Uterus (tissue), 4 donors: Measurements from ENCODE around the gene PGBD5. TPM values are rescaled to one million over a fixed set of nuclear protein-coding genes. Genes with fewer than 3 reads are reported as not detected.

Experiments used
- DNase-seq, 2 donors: peaks; one replicate each; pipeline ENCODE4 v3.0.0-alpha.2; 2019 to 2020
- H3K27ac ChIP-seq, 2 donors: fragments of 200-600 bp; sonication (generic); 1 replicate in 1 of 2; 2 replicates in 1 of 2; pipeline ENCODE4 v1.5.1; 2016 to 2018
- H3K27me3 ChIP-seq, 2 donors: fragments of 200-600 bp; sonication (generic); one replicate each; pipeline ENCODE4 v1.5.1; 2018 to 2019; ENCODE audit warnings: control low read depth in 1 of 2
- H3K36me3 ChIP-seq, 2 donors: fragments of 200-600 bp; sonication (generic); one replicate each; pipeline ENCODE4 v1.5.1; 2019; ENCODE audit warnings: control low read depth in 1 of 2
- H3K4me1 ChIP-seq, 2 donors: fragments of 200-600 bp; sonication (generic); one replicate each; pipeline ENCODE4 v1.5.1; 2018 to 2019; ENCODE audit warnings: control low read depth in 1 of 2
- H3K4me3 ChIP-seq, 2 donors: fragments of 200-600 bp; sonication (generic); 1 replicate in 1 of 2; 2 replicates in 1 of 2; pipeline ENCODE4 v1.5.1; 2018 to 2019; ENCODE audit warnings: mild to moderate bottlenecking in 1 of 2
- H3K9me3 ChIP-seq, 2 donors: fragments of 200-600 bp; sonication (generic); one replicate each; pipeline ENCODE4 v1.5.1; 2019; ENCODE audit warnings: control low read depth in 1 of 2
- POLR2A ChIP-seq, 2 donors: fragments of 450-650 bp; IDR thresholded peaks; one replicate each; pipeline ENCODE4 v1.6.1; 2016; ENCODE audit warnings: antibody characterized with exemption in 2 of 2, mild to moderate bottlenecking in 1 of 2, moderate library complexity in 1 of 2
- intact Hi-C: fragments of 100-400 bp; cut with DNase I; formaldehyde crosslinking; loops from one replicate; pipeline ENCODE4 v1.15.1; 2023; ENCODE audit warnings: low total_unique reads
- total RNA-seq, 4 donors: library from RNA; depleted of rRNA in 3 of 4; stranded (reverse); fragments of >200 nt in 3 of 4; gene quantifications; one replicate each; pipeline versions ENCODE4 v1.1.0 to v1.2.4, GENCODE V29; 2014 to 2023
- TF ChIP-seq, protein P1 (sequence below), 4 experiments: fragments of 200-600 bp in 2 of 4; fragments of 450-650 bp in 2 of 4; sonication (generic) in 2 of 4; IDR thresholded peaks; one replicate each; pipeline ENCODE4 v1.5.1; 2016 to 2019; ENCODE audit warnings: antibody characterized with exemption in 4 of 4, mild to moderate bottlenecking in 2 of 4, moderate library complexity in 1 of 4
- donor health status: DM: yes; HTN: yes; CAD: no.

PGBD5 gene
- total RNA-seq, 4 donors from 2014 or later, result under 0.01 to 0.69 (median 0.11) TPM

DNA sequence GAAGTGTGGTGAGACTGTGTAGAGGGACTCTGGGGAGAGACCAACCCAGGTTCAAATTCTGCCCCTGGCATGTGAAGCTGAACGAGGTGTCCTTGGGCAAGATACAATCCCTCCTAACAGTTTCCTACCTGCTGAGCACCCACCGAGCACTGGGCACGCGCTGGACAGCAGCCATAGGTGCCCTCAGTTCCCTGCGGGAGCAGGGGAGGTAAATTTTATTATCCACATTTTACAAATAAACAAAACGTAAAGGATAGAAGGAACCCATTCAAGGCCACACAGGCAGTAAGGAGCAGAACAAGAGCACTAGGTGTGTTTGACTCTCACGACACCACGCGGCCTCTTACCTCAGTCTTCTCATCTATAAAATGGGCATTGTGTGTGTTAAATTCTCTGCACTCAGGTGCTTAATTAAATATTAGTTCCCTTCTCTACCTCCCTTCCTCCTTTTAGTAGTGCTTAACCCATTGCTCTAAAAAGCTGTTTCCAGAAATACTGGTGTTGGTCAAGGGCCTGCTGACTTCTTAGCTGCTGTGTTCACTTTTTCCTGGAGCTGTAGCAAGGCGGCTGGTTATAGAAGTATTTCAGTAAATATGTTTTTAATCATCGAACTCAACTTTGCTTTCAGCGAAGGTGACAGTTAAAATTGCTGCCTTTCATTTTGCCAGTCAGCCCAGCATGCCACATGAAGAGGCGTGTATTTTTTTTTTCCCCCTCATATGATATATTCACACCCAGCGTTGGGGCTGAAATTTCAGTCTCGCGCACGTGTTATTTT is 41.6 kb downstream of the PGBD5 start:
- no peaks in the 10 kb centered on the region for H3K27me3 ChIP-seq
- DNase-seq, result no peak
- TF ChIP-seq POLR2A (IDR thresholded peaks at IDR 0.05), result no peak
- TF ChIP-seq, protein P1, sequence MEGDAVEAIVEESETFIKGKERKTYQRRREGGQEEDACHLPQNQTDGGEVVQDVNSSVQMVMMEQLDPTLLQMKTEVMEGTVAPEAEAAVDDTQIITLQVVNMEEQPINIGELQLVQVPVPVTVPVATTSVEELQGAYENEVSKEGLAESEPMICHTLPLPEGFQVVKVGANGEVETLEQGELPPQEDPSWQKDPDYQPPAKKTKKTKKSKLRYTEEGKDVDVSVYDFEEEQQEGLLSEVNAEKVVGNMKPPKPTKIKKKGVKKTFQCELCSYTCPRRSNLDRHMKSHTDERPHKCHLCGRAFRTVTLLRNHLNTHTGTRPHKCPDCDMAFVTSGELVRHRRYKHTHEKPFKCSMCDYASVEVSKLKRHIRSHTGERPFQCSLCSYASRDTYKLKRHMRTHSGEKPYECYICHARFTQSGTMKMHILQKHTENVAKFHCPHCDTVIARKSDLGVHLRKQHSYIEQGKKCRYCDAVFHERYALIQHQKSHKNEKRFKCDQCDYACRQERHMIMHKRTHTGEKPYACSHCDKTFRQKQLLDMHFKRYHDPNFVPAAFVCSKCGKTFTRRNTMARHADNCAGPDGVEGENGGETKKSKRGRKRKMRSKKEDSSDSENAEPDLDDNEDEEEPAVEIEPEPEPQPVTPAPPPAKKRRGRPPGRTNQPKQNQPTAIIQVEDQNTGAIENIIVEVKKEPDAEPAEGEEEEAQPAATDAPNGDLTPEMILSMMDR (IDR thresholded peaks at IDR 0.05), result no peak
- intact Hi-C loops, result no loop called here
- H3K36me3 ChIP-seq, result no peaks in the 10 kb centered on the region
- H3K27ac ChIP-seq, result no peak overlapping the region
- H3K9me3 ChIP-seq, result no peaks in the 10 kb centered on the region
- no peak overlapping the region for H3K4me3 ChIP-seq
- no peaks in the 10 kb centered on the region for H3K4me1 ChIP-seq

DNA sequence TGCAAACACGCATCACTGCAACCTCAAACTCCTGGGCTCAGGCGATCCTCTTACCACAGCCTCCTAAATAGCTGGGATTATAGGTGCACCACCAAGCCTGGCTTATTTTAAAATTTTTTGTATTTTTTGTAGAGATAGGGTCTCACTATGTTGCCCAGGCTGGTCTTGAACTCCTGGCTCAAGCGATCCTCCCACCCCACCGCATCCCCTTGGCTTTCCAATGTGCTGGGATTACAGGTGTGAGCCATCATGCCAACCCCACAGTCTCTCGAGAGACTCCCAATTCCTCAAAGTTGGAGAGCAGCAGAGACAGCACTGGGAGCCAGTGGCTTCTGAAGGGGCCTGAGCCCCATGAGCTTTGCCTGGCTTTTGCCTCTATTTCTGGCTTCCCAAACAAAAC is 42.7 kb downstream of the PGBD5 start:
- no peaks in the 10 kb centered on the region for H3K36me3 ChIP-seq
- no peaks in the 10 kb centered on the region for H3K4me1 ChIP-seq
- intact Hi-C loops, result no loop called here
- no peak for DNase-seq
- H3K9me3 ChIP-seq, result no peaks in the 10 kb centered on the region
- H3K4me3 ChIP-seq, result no peak overlapping the region
- TF ChIP-seq, protein P1 (IDR thresholded peaks at IDR 0.05), result no peak
- TF ChIP-seq POLR2A (IDR thresholded peaks at IDR 0.05), result no peak
- H3K27me3 ChIP-seq, result no peaks in the 10 kb centered on the region
- no peak overlapping the region for H3K27ac ChIP-seq

DNA sequence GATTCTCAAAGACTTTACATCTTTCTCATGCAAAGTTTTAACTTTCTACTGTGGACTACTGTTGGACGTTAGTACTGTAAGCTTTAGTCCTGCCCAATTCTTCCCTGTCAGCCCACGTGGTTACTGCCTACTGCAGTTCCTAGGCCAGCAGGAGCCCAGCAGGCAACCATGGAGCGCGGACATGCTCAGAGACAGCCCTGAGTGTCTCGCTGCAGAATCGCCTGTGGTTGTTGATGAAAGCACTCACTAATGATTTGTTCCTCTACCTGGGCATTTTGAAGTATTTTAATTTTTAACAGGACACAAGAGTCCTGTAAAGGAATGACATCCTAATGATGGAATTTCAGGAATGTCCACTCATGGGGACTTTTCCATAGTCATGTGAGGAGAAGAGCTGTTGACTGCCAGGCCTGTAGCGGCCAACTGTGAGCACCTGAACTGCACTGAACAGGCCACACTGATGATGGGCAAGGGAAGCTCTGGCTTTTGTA is 44.1 kb downstream of the PGBD5 start:
- Histone ChIP-seq H3K9me3 (no peaks in the 10 kb centered on the region), H3K36me3 (no peaks in the 10 kb centered on the region), H3K27me3 (no peaks in the 10 kb centered on the region), H3K27ac (no peak overlapping the region), H3K4me3 (no peak overlapping the region), H3K4me1 (no peaks in the 10 kb centered on the region)
- DNase-seq, result no peak
- TF ChIP-seq, protein P1 (IDR thresholded peaks at IDR 0.05), result no peak
- no peak for TF ChIP-seq POLR2A (IDR thresholded peaks at IDR 0.05)
- intact Hi-C loops, result no loop called here

DNA sequence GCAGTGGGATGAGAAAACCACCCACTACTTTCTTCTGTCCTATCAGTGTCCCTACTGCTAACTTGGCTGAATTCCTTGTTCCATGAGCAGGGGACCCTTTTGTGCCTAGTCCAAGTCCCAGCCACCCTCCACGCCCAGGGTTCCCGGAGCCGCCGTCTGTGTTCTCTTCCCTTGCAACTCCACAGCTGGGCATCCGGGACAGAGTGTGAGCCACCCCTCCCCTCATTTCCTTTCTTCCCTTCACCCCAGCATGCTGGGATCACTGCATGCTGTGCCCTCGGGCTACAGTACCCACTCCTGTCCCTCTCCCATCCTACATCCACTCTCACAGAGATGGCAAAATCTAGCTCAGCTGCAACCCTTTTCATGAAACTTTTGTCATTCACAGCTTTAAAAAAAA is 44.5 kb downstream of the PGBD5 start:
- no peak for TF ChIP-seq POLR2A (IDR thresholded peaks at IDR 0.05)
- TF ChIP-seq, protein P1 (IDR thresholded peaks at IDR 0.05), result no peak
- H3K27me3 ChIP-seq, result no peaks in the 10 kb centered on the region
- H3K4me1 ChIP-seq, result no peaks in the 10 kb centered on the region
- no peak overlapping the region for H3K27ac ChIP-seq
- intact Hi-C loops, result no loop called here
- H3K4me3 ChIP-seq, result no peak overlapping the region
- H3K9me3 ChIP-seq, result no peaks in the 10 kb centered on the region
- no peaks in the 10 kb centered on the region for H3K36me3 ChIP-seq
- DNase-seq, result no peak

DNA sequence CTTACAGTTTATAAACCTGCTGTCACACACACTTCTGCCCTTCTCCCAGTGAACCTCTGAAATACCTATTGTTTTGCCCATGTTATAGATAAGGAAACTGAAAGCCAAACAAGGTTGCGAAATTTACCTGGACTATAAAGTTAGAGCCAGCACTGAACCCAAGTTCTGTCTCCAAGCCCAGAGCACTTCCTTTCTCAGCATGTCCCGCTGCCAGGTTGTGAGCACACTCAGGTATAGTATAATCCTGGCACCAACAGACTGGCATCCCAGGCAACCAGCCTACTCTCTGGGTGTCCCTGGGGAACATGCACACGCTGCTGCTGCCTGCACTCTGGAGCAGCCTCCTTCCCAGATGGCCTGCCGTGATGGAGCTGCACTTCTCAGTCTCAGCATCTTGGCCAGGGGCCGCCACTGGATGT is 45.1 kb downstream of the PGBD5 start:
- Histone ChIP-seq H3K27ac (no peak overlapping the region), H3K4me1 (no peaks in the 10 kb centered on the region), H3K4me3 (no peak overlapping the region), H3K36me3 (no peaks in the 10 kb centered on the region), H3K9me3 (no peaks in the 10 kb centered on the region), H3K27me3 (no peaks in the 10 kb centered on the region)
- DNase-seq, result no peak
- TF ChIP-seq, protein P1 (IDR thresholded peaks at IDR 0.05), result no peak
- no peak for TF ChIP-seq POLR2A (IDR thresholded peaks at IDR 0.05)
- intact Hi-C loops, result no loop called here
